IMR-90 (cell line): ENCODE data around the gene KLHDC3. TPM values are rescaled to one million over a fixed set of nuclear protein-coding genes. Genes with fewer than 3 reads are reported as not detected.

Source experiments
- ATAC-seq: fragments of 200-7000 bp; cut with Tn5 transposase; 2 replicates; pipeline ENCODE4 v1.9.1; 2020; ENCODE audit warnings: low read depth, mild to moderate bottlenecking, moderate library complexity
- BruUV-seq: library from RNA; stranded (reverse); fragments of 400-500 nt; replicated peaks from 2 replicates; lab custom pipeline; 2021; lab: Mats Ljungman, UMichigan
- CTCF ChIA-PET: fragments of 300-600 bp; formaldehyde crosslinking; extraction: SDS; loops from one replicate; lab custom pipeline; 2021; ENCODE audit warnings: antibody characterized with exemption; lab: Yijun Ruan, JAX
- POLR2A ChIA-PET: fragments of 300-600 bp; sonication (Branson Sonifier 250); formaldehyde crosslinking; loops from one replicate; lab custom pipeline; 2022; ENCODE audit warnings: antibody characterized with exemption; ENCODE audit not compliant: unreplicated experiment; lab: Charles Lee
- DNase-seq: peaks from one replicate; pipeline ENCODE4 v3.0.0; 2013
- H2AFZ ChIP-seq: replicated peaks from 2 replicates; pipeline ENCODE3; 2013; ENCODE audit warnings: low read length, mild to moderate bottlenecking; ENCODE audit not compliant: poor library complexity
- H2AK5ac ChIP-seq: 2 replicates; pipeline ENCODE4 v1.6.1; 2013; ENCODE audit warnings: low read depth, low read length, inconsistent platforms
- H2AK9ac ChIP-seq: replicated peaks from 2 replicates; pipeline ENCODE3; 2013; ENCODE audit warnings: mild to moderate bottlenecking, low read depth, low read length, moderate library complexity; ENCODE audit not compliant: poor library complexity
- H2BK120ac ChIP-seq: 2 replicates; pipeline ENCODE4 v1.6.1; 2013; ENCODE audit warnings: low read depth, low read length, inconsistent platforms
- H2BK15ac ChIP-seq: 3 replicates; pipeline ENCODE4 v1.6.1; 2013; ENCODE audit warnings: low read depth, low read length, inconsistent platforms
- H2BK20ac ChIP-seq: 2 replicates; pipeline ENCODE4 v1.6.1; 2013; ENCODE audit warnings: low read depth, mild to moderate bottlenecking, inconsistent platforms, low read length, moderate library complexity
- H2BK5ac ChIP-seq: 2 replicates; pipeline ENCODE4 v1.6.1; 2013; ENCODE audit warnings: mild to moderate bottlenecking, low read depth, low read length, inconsistent platforms; ENCODE audit not compliant: poor library complexity, severe bottlenecking
- H3K14ac ChIP-seq: replicated peaks from 2 replicates; pipeline ENCODE4 v1.6.1; 2013; ENCODE audit warnings: low read depth, low read length, inconsistent platforms
- H3K18ac ChIP-seq: 2 replicates; pipeline ENCODE4 v1.6.1; 2013; ENCODE audit warnings: low read depth, low read length, control low read depth
- H3K23ac ChIP-seq: 2 replicates; pipeline ENCODE4 v1.6.1; 2013; ENCODE audit warnings: low read depth, low read length, inconsistent platforms
- H3K27ac ChIP-seq: 2 replicates; pipeline ENCODE4 v1.5.1; 2013; ENCODE audit warnings: mild to moderate bottlenecking, control low read depth, low read length; ENCODE audit not compliant: insufficient read depth
- H3K27me3 ChIP-seq: 2 replicates; pipeline ENCODE4 v1.6.1; 2013; ENCODE audit warnings: low read length; ENCODE audit not compliant: control insufficient read depth, insufficient read depth
- H3K36me3 ChIP-seq: 2 replicates; pipeline ENCODE4 v1.6.1; 2013; ENCODE audit warnings: low read length, mixed read lengths; ENCODE audit not compliant: control insufficient read depth, insufficient read depth
- H3K4ac ChIP-seq: 2 replicates; pipeline ENCODE4 v1.6.1; 2013; ENCODE audit warnings: low read depth, low read length, inconsistent platforms
- H3K4me1 ChIP-seq: 2 replicates; pipeline ENCODE4 v1.6.1; 2013; ENCODE audit warnings: low read length, mixed read lengths; ENCODE audit not compliant: control insufficient read depth, insufficient read depth
- H3K4me2 ChIP-seq: 2 replicates; pipeline ENCODE4 v1.6.1; 2013; ENCODE audit warnings: low read depth, mild to moderate bottlenecking, control low read depth, low read length, moderate library complexity
- H3K4me3 ChIP-seq: 2 replicates; pipeline ENCODE4 v1.5.1; 2013; ENCODE audit warnings: low read depth, mild to moderate bottlenecking, control low read depth, low read length, moderate library complexity; ENCODE audit not compliant: insufficient read depth
- H3K56ac ChIP-seq: 2 replicates; pipeline ENCODE4 v1.6.1; 2013; ENCODE audit warnings: low read length, inconsistent platforms; ENCODE audit not compliant: insufficient read depth; ENCODE audit errors: extremely low read depth
- H3K79me1 ChIP-seq, 2 experiments: 2 replicates each; pipeline ENCODE4 v1.6.1; 2013; ENCODE audit warnings: low read length in 2 of 2, inconsistent platforms in 1 of 2, low read depth in 1 of 2
- H3K9ac ChIP-seq: 2 replicates; pipeline ENCODE4 v1.6.1; 2013; ENCODE audit warnings: low read depth, low read length, control low read depth
- H3K9me1 ChIP-seq: 2 replicates; pipeline ENCODE4 v1.6.1; 2013; ENCODE audit warnings: low read length, inconsistent platforms; ENCODE audit not compliant: insufficient read depth
- H3K9me3 ChIP-seq: 2 replicates; pipeline ENCODE4 v1.6.1; 2013; ENCODE audit warnings: low read length; ENCODE audit not compliant: control insufficient read depth, insufficient read depth
- H4K20me1 ChIP-seq: 2 replicates; pipeline ENCODE4 v1.6.1; 2013; ENCODE audit warnings: low read length, inconsistent platforms; ENCODE audit not compliant: insufficient read depth
- H4K5ac ChIP-seq: 2 replicates; pipeline ENCODE4 v1.6.1; 2013; ENCODE audit warnings: mild to moderate bottlenecking, low read depth, low read length, control low read depth
- H4K8ac ChIP-seq, 2 experiments: 2 replicates each; pipeline ENCODE4 v1.6.1; 2013; ENCODE audit warnings: low read depth in 2 of 2, low read length in 2 of 2, control low read depth in 1 of 2, inconsistent platforms in 1 of 2
- H4K91ac ChIP-seq: 2 replicates; pipeline ENCODE4 v1.6.1; 2013; ENCODE audit warnings: low read depth, low read length, inconsistent platforms; ENCODE audit not compliant: insufficient read depth
- CEBPB ChIP-seq: IDR thresholded peaks from 2 replicates; pipeline ENCODE4 v1.6.1; 2012; ENCODE audit warnings: low read depth, low read length, improper control_type of control experiment
- CHD1 ChIP-seq: IDR thresholded peaks from 2 replicates; pipeline ENCODE4 v1.6.1; 2012; ENCODE audit warnings: low read depth, low read length, improper control_type of control experiment
- CTCF ChIP-seq: conservative IDR thresholded peaks from 2 replicates; pipeline ENCODE4 v1.5.1; 2012; ENCODE audit warnings: mild to moderate bottlenecking, low read depth, low read length, improper control_type of control experiment
- ELK1 ChIP-seq: fragments of 150-350 bp; IDR thresholded peaks from 2 replicates; pipeline ENCODE4 v1.6.1; 2016; ENCODE audit warnings: low read depth, mild to moderate bottlenecking, low read length, moderate library complexity, borderline replicate concordance
- FOS ChIP-seq: fragments of 150-350 bp; IDR thresholded peaks from 2 replicates; pipeline ENCODE4 v1.6.1; 2016; ENCODE audit warnings: low read depth, low read length
- MAZ ChIP-seq: IDR thresholded peaks from 2 replicates; pipeline ENCODE4 v1.6.1; 2012; ENCODE audit warnings: low read depth, mild to moderate bottlenecking, low read length, improper control_type of control experiment, moderate library complexity, borderline replicate concordance
- MXI1 ChIP-seq: IDR thresholded peaks from 2 replicates; pipeline ENCODE4 v1.6.1; 2012; ENCODE audit warnings: low read depth, mild to moderate bottlenecking, low read length, moderate library complexity, borderline replicate concordance
- NFE2L2 ChIP-seq: fragments of 150-350 bp; IDR thresholded peaks from 2 replicates; pipeline ENCODE4 v1.6.1; 2016; ENCODE audit warnings: low read depth, mild to moderate bottlenecking, low read length
- POLR2A ChIP-seq: IDR thresholded peaks from 2 replicates; pipeline ENCODE4 v1.6.1; 2012; ENCODE audit warnings: mild to moderate bottlenecking, low read depth, low read length
- RAD21 ChIP-seq: IDR thresholded peaks from 2 replicates; pipeline ENCODE4 v1.6.1; 2012; ENCODE audit warnings: low read length, improper control_type of control experiment
- RCOR1 ChIP-seq: IDR thresholded peaks from 2 replicates; pipeline ENCODE4 v1.6.1; 2012; ENCODE audit warnings: mild to moderate bottlenecking, low read length, improper control_type of control experiment; ENCODE audit not compliant: insufficient replicate concordance
- RFX5 ChIP-seq: IDR thresholded peaks from 2 replicates; pipeline ENCODE4 v1.8.0; 2012; ENCODE audit warnings: low read depth, mild to moderate bottlenecking, low read length, moderate library complexity
- SMC3 ChIP-seq: fragments of 150-350 bp; IDR thresholded peaks from 2 replicates; pipeline ENCODE4 v1.6.1; 2016; ENCODE audit warnings: low read depth, mild to moderate bottlenecking, antibody characterized with exemption, low read length, moderate library complexity
- USF2 ChIP-seq: fragments of 150-350 bp; IDR thresholded peaks from 2 replicates; pipeline ENCODE4 v1.6.1; 2017; ENCODE audit warnings: mild to moderate bottlenecking, antibody characterized with exemption, low read length, low read depth
- WGBS, 2 experiments: methylation state at CpG; one replicate each; pipeline versions ENCODE4 v1.1.5 to v1.1.7; 2013; ENCODE audit warnings: missing lambda C conversion rate in 2 of 2; ENCODE audit not compliant: insufficient read length in 1 of 2; ENCODE audit errors: extremely low coverage in 2 of 2; 5-methylcytosine and 5-hydroxymethylcytosine counted together
- dilution Hi-C: fragments of 300-500 bp; cut with HindIII; formaldehyde crosslinking; loops from one replicate; pipeline ENCODE4 v1.14.3; 2018; ENCODE audit warnings: low sequenced_read_pairs; ENCODE audit not compliant: unreplicated experiment
- in situ Hi-C: fragments of 300-500 bp; cut with MboI; formaldehyde crosslinking; loops from 3 replicates; pipeline ENCODE4 v1.14.3; 2019; ENCODE audit warnings: low sequenced_read_pairs, inconsistent platforms, mixed read lengths
- intact Hi-C: fragments of 100-400 bp; cut with micrococcal nuclease; formaldehyde crosslinking; loops from 2 replicates; pipeline ENCODE4 v1.10.0; 2022
- polyA plus RNA-seq, 3 experiments: library from polyadenylated mRNA; depleted of rRNA; stranded (reverse); fragments of >200 nt; gene quantifications; 2 replicates each; pipeline ENCODE4 v1.2.3, GENCODE V29; 2012; ENCODE audit warnings: low replicate concordance in 1 of 3
- total RNA-seq: library from RNA; depleted of rRNA; stranded (reverse); fragments of >200 nt; gene quantifications from 2 replicates; pipeline ENCODE4 v1.2.3, GENCODE V29; 2012

KLHDC3 gene
- total and polyA plus RNA-seq, 2 of the 4 experiments (the other 2 are of a cell fraction), result 57.1 to 76.0 TPM

DNA sequence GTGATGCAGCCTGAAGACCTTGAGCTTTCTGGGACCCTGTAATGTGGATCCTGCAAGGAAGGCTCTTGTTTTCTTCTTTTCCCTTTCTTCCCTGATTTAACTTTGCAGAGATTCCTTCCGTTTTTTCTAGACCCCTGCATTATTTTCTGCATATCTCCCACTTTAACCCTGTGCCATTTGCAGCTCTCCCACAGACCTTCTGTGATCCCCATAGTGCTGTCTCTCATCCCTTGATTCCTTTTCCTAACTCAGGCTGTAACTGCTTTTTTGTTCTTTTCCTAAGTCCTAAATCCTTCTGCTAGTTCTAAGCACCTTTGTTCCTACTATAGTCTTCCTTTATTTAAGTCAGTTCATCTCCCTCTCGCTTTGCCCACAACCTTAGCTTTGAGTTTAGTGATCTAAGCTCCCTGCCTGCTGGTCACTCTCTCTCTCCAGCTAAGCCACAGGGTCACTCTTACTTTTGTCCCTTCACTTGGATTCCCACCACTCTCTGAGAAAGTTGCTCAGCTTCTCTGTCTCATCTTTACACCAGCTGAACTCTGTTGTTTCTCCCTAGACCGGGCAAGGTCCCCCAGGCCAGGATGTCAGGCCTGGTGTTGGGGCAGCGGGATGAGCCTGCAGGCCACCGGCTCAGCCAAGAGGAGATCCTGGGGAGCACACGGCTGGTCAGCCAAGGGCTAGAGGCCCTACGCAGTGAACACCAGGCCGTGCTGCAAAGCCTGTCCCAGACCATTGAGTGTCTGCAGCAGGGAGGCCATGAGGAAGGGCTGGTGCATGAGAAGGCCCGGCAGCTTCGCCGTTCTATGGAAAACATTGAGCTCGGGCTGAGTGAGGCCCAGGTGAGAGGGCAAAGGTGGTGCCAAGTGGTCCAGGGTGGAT is 46.9 kb downstream of the KLHDC3 start:
- H3K14ac ChIP-seq, result no peak overlapping the region
- CTCF ChIA-PET, result no interaction called here
- peak overlapping the region; percentile 92 for H2AK5ac ChIP-seq
- no peak overlapping the region for H4K5ac ChIP-seq
- peak overlapping the region; percentile 91; the same call in 1 of the 2 replicates for H3K9ac ChIP-seq
- ATAC-seq (no peak), DNase-seq (no peak)
- H3K4ac ChIP-seq, result peak overlapping the region; percentile 96; the same call in 1 of the 2 replicates
- H3K56ac ChIP-seq, result no peak overlapping the region
- peaks cover 9% of the 10 kb centered on the region; the same call in 1 of the 2 replicates for H3K4me1 ChIP-seq
- H2AFZ ChIP-seq, result no peak overlapping the region
- H2BK5ac ChIP-seq, result no peak overlapping the region
- no peak overlapping the region for H3K27ac ChIP-seq
- no peak overlapping the region for H3K23ac ChIP-seq
- H3K9me1 ChIP-seq, result peaks cover 4% of the 10 kb centered on the region; the same call in 1 of the 2 replicates
- H2AK9ac ChIP-seq, result peak overlapping the region; percentile 94
- in situ Hi-C loops (no loop called here), dilution Hi-C loops (no loop called here), intact Hi-C loops (no loop called here)
- H3K4me2 ChIP-seq, result peak overlapping the region; percentile 93; the same call in 1 of the 2 replicates
- H3K27me3 ChIP-seq, result no peaks in the 10 kb centered on the region
- peaks cover 18% of the 10 kb centered on the region for H3K36me3 ChIP-seq
- BruUV-seq, result no TSS peak
- H2BK120ac ChIP-seq, result no peak overlapping the region
- H4K20me1 ChIP-seq, result no peaks in the 10 kb centered on the region
- H2BK20ac ChIP-seq, result no peak overlapping the region
- no peak overlapping the region; the same call in 1 of the 2 replicates for H4K91ac ChIP-seq
- no peak overlapping the region for H3K4me3 ChIP-seq
- H4K8ac ChIP-seq, result no peak overlapping the region; a peak in 2 of 4 replicates
- peaks cover 17 to 35% of the 10 kb centered on the region in 2 experiments for H3K79me1 ChIP-seq
- H3K18ac ChIP-seq, result no peak overlapping the region
- H2BK15ac ChIP-seq, result no peak overlapping the region
- WGBS, 2 experiments, result 87% methylated on average over 7 of the region's 12 CpGs; no CpG with 5 or more reads in 1 of the 2 experiments
- no peaks in the 10 kb centered on the region for H3K9me3 ChIP-seq
- POLR2A ChIA-PET, result no interaction called here
- TF ChIP-seq USF2 (no peak), RCOR1 (no peak), NFE2L2 (no peak), CTCF (no peak), CHD1 (no peak), ELK1 (no peak), POLR2A (no peak), RAD21 (no peak), FOS (no peak), SMC3 (no peak), MAZ (no peak), RFX5 (no peak), CEBPB (no peak), MXI1 (no peak)
